H1 (cell line): ENCODE results near the gene NHP2. TPM values are rescaled to one million over a fixed set of nuclear protein-coding genes. Genes with fewer than 3 reads are reported as not detected.

ENCODE experiments used
- KDM5A ChIP-seq: fragments of 200-600 bp; IDR thresholded peaks from 2 replicates; pipeline ENCODE4 v1.7.1; 2012; ENCODE audit warnings: mild to moderate bottlenecking, low read length, inconsistent platforms, mixed read lengths
- polyA plus RNA-seq, 7 experiments: library from polyadenylated mRNA; depleted of rRNA in 3 of 7; stranded (reverse) in 5 of 7; unstranded in 2 of 7; fragments of >200 nt in 5 of 7; fragments of 200-250 nt in 2 of 7; gene quantifications; 1 replicate in 5 of 7; 2 replicates in 1 of 7; 4 replicates in 1 of 7; pipeline versions ENCODE4 v1.2.1 to v1.2.3, GENCODE V29; 2011 to 2013; ENCODE audit warnings: missing spikeins in 2 of 7, mixed read lengths in 2 of 7
- total RNA-seq: library from RNA; stranded (reverse); fragmentation: NEBNext Ultra II Directional; extraction: Animal tissue kit (Norgen Biotek cat#: 25700); gene quantifications from 2 replicates; pipeline ENCODE4 v1.2.1, GENCODE V29; 2021

The NHP2 gene
- total and polyA plus RNA-seq, 2 of the 8 experiments (the other 6 are each of a cell fraction or from before 2014, with no cell fraction given): 241 to 263 TPM

DNA sequence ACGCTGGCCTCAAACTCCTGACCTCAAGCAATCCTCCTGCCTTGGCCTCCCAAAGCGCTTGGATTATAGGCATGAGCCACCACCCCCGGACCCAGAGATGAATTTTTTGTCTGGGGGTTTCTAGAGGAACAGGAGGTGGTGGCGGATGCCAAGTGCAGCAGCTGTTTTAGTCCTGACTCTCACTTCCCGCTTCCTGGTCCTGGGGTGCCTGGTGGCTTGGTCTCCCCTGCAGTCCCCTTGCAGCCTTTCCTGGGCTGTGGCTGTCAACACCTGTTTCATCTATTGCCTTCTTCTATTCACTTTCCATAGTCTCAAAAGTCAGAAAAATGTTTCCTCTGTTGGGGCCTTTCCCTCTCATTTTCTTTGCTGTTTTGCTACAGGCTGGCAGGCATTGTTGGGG lies 6.5 kb upstream of the NHP2 start (continued):
- no peak for TF ChIP-seq KDM5A
